Measurements from ENCODE around the gene CDH23.

DNA sequence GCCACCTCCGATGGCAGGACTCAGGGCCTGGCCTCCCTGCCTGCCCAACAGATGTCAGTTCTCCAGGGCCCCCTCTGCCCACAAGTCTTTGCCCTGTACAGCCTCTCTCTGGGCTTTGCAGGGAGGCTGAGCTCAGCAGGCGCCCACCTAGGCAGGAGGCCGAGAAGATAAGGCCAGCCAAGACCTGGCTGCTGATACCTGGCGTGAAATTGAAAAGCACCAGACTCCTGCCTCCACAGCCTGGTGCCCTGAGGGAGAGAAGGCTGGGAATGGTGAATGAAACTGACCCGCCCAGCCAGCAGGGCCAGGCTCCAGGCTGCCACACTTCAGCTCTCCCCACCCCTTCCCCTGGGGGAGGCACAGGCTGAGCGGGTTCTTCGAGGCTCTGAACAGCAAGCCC, 145.8 kb downstream of the CDH23 start:
- TF ChIP-seq, protein P1, sequence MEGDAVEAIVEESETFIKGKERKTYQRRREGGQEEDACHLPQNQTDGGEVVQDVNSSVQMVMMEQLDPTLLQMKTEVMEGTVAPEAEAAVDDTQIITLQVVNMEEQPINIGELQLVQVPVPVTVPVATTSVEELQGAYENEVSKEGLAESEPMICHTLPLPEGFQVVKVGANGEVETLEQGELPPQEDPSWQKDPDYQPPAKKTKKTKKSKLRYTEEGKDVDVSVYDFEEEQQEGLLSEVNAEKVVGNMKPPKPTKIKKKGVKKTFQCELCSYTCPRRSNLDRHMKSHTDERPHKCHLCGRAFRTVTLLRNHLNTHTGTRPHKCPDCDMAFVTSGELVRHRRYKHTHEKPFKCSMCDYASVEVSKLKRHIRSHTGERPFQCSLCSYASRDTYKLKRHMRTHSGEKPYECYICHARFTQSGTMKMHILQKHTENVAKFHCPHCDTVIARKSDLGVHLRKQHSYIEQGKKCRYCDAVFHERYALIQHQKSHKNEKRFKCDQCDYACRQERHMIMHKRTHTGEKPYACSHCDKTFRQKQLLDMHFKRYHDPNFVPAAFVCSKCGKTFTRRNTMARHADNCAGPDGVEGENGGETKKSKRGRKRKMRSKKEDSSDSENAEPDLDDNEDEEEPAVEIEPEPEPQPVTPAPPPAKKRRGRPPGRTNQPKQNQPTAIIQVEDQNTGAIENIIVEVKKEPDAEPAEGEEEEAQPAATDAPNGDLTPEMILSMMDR (IDR thresholded peaks at IDR 0.05): no peak
- no peak for TF ChIP-seq POLR2A (IDR thresholded peaks at IDR 0.05)
